Immature natural killer cell (primary cell): ENCODE data around the gene APBA2. TPM values are rescaled to one million over a fixed set of nuclear protein-coding genes. Genes with fewer than 3 reads are reported as not detected.

Experiments
- DNase-seq, 3 donors: peaks; one replicate each; pipeline ENCODE4 v3.0.0; 2022; ENCODE audit warnings: mixed read lengths in 1 of 3
- H3K27ac Mint-ChIP-seq, 6 donors: one replicate each; pipeline ENCODE4 v1.8.0; 2020; ENCODE audit warnings: mixed read lengths in 6 of 6, mild to moderate bottlenecking in 5 of 6, inconsistent platforms in 4 of 6, moderate library complexity in 3 of 6
- H3K27me3 Mint-ChIP-seq, 3 donors: one replicate each; pipeline ENCODE4 v1.8.0; 2020 to 2021; ENCODE audit warnings: low read depth in 3 of 3, mild to moderate bottlenecking in 3 of 3, mixed read lengths in 3 of 3, moderate library complexity in 3 of 3, inconsistent platforms in 1 of 3
- H3K36me3 Mint-ChIP-seq, 3 donors: one replicate each; pipeline ENCODE4 v1.8.0; 2020; ENCODE audit warnings: mixed read lengths in 3 of 3, inconsistent platforms in 2 of 3, mild to moderate bottlenecking in 2 of 3
- H3K4me1 Mint-ChIP-seq, 2 donors: one replicate each; pipeline ENCODE4 v1.8.0; 2020; ENCODE audit warnings: inconsistent platforms in 2 of 2, mild to moderate bottlenecking in 2 of 2, mixed read lengths in 2 of 2, moderate library complexity in 1 of 2
- H3K4me3 Mint-ChIP-seq, 5 donors: one replicate each; pipeline ENCODE4 v1.8.0; 2020; ENCODE audit warnings: mild to moderate bottlenecking in 5 of 5, mixed read lengths in 5 of 5, inconsistent platforms in 3 of 5, moderate library complexity in 3 of 5
- H3K9me3 Mint-ChIP-seq, 6 donors: one replicate each; pipeline ENCODE4 v1.8.0; 2020; ENCODE audit warnings: mild to moderate bottlenecking in 6 of 6, mixed read lengths in 6 of 6, inconsistent platforms in 4 of 6, moderate library complexity in 3 of 6
- polyA plus RNA-seq, 3 donors: library from polyadenylated mRNA; unstranded; fragments of 300-500 nt; fragmentation: Illumina TruSeq; gene quantifications; one replicate each; pipeline ENCODE4 v1.2.3, GENCODE V29; 2021

The APBA2 gene
- polyA plus RNA-seq, 3 donors from 2014 or later, result 24.4 to 68.7 (median 25.4) TPM

- Mint-ChIP-seq H3K27me3 (peaks cover 4 to 7% (median 4%) of the 10 kb centered on the region in 3 donors), H3K36me3 (peaks cover 0 to 8% (median 0%) of the 10 kb centered on the region in 3 donors), H3K27ac (peak overlapping the region in 4 of 6 donors; percentile 4 to 68 (median 14)), H3K4me1 (peaks cover 71 to 82% of the 10 kb centered on the region in 2 donors), H3K4me3 (peak overlapping the region in 1 of 5 donors; percentile 14), H3K9me3 (no peaks in the 10 kb centered on the region)
- DNase-seq, result no peak
Measured at GRCh38 chr15:29062179-29062591, 176.4 kb downstream of the APBA2 start.

- Mint-ChIP-seq H3K36me3 (peaks cover 0 to 7% (median 0%) of the 10 kb centered on the region in 3 donors), H3K4me1 (peaks cover 71 to 82% of the 10 kb centered on the region in 2 donors), H3K27me3 (peaks cover 4 to 8% (median 4%) of the 10 kb centered on the region in 3 donors), H3K9me3 (no peaks in the 10 kb centered on the region), H3K27ac (peak overlapping the region in 4 of 6 donors; percentile 4 to 68 (median 14)), H3K4me3 (peak overlapping the region in 1 of 5 donors; percentile 14)
- DNase-seq, result no peak
Measured at GRCh38 chr15:29062626-29063025, 176.9 kb downstream of the APBA2 start.

DNA sequence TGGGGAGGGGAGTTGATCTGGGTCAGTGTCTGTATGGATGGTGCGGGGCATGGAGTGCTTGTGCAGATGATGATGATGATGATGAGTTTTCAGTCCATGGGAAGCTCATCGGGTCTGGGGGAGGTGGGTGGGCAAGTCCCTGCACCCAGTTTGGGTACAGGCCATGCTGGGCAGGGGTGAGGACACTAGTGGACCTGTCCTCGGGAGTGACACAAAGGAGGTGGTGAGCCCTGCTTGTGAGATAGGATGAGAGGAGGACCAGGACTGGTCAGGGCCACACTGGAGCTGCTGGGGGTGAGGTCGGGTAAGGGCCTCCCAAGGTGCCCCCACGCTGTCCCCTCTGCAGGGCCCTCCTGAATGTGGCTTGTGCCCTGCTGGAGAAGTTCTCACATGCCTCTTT, 177.9 kb downstream of the APBA2 start:
- Mint-ChIP-seq H3K27ac (peak overlapping the region in 2 of 6 donors; percentile 64 to 81), H3K9me3 (no peaks in the 10 kb centered on the region), H3K36me3 (peaks cover 0 to 5% (median 0%) of the 10 kb centered on the region in 3 donors), H3K4me1 (peaks cover 65 to 77% of the 10 kb centered on the region in 2 donors), H3K4me3 (no peak overlapping the region), H3K27me3 (peaks cover 0 to 8% (median 4%) of the 10 kb centered on the region in 3 donors)
- no peak for DNase-seq

GRCh38 chr15:29064290-29064689, 178.5 kb downstream of the APBA2 start:
- peak overlapping the region; percentile 49 to 83 (median 77) for H3K27ac Mint-ChIP-seq
- no peaks in the 10 kb centered on the region for H3K9me3 Mint-ChIP-seq
- H3K36me3 Mint-ChIP-seq, result peaks cover 0 to 11% (median 0%) of the 10 kb centered on the region in 3 donors
- peaks cover 58 to 73% of the 10 kb centered on the region in 2 donors for H3K4me1 Mint-ChIP-seq
- peaks cover 0 to 8% (median 4%) of the 10 kb centered on the region in 3 donors for H3K27me3 Mint-ChIP-seq
- H3K4me3 Mint-ChIP-seq, result no peak overlapping the region
- no peak for DNase-seq

DNA sequence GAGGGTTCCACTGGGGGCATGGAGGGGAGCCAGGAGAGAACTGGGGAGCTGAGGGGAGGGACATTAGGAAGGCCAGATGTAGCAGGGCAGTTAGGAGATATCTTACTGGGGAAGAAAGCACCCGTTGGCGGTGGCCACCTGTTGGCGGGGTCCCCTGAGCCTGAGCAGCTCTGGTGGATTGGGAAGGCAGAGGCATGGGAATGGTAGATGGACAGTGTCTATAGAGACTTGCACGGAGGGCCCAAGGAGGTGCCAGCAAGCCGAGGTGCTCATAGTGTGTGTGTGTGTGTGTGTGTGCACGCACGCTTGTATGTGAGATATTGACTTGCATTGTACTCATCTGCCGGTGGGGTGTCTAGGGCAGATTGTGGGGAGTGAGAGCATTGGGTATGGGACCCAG, 179.0 kb downstream of the APBA2 start:
- peak overlapping the region; percentile 49 to 90 (median 79) for H3K27ac Mint-ChIP-seq
- no peaks in the 10 kb centered on the region for H3K9me3 Mint-ChIP-seq
- H3K4me3 Mint-ChIP-seq, result peak overlapping the region in 1 of 5 donors; percentile 65
- peaks cover 57 to 72% of the 10 kb centered on the region in 2 donors for H3K4me1 Mint-ChIP-seq
- H3K27me3 Mint-ChIP-seq, result peaks cover 0 to 8% (median 4%) of the 10 kb centered on the region in 3 donors
- H3K36me3 Mint-ChIP-seq, result peaks cover 0 to 14% (median 0%) of the 10 kb centered on the region in 3 donors
- no peak for DNase-seq

- Mint-ChIP-seq H3K27ac (peak overlapping the region; percentile 67 to 90 (median 80)), H3K4me1 (peaks cover 50 to 63% of the 10 kb centered on the region in 2 donors), H3K27me3 (peaks cover 0 to 6% (median 4%) of the 10 kb centered on the region in 3 donors), H3K9me3 (no peaks in the 10 kb centered on the region), H3K4me3 (peak overlapping the region in 3 of 5 donors; percentile 12 to 65 (median 33)), H3K36me3 (peaks cover 0 to 23% (median 0%) of the 10 kb centered on the region in 3 donors)
- no peak for DNase-seq
Measured at GRCh38 chr15:29065571-29065970, 179.8 kb downstream of the APBA2 start.

DNA sequence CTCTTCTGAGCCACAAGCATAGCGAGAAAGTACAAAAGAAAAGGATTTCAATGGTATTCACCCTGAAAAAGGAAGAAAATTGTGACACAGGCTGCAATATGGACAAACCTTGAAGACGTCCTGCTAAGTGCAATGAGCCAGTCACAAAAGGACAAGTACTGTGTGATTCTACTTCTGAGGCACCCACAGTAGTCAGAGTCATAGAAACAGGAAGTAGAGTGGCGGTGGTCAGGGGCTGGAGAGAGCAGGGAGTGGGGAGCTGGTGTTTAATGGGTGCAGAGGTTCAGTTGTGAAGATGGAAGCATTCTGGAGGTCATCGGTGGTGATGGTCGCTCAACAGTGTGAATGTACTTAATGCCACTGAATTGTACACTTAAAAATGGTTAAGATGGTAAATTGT, 180.5 kb downstream of the APBA2 start:
- Mint-ChIP-seq H3K27ac (peak overlapping the region; percentile 67 to 90 (median 80)), H3K4me3 (peak overlapping the region in 4 of 5 donors; percentile 1 to 54 (median 18)), H3K27me3 (peaks cover 0 to 6% (median 2%) of the 10 kb centered on the region in 3 donors), H3K9me3 (no peaks in the 10 kb centered on the region), H3K36me3 (peaks cover 0 to 23% (median 0%) of the 10 kb centered on the region in 3 donors), H3K4me1 (peaks cover 49 to 57% of the 10 kb centered on the region in 2 donors)
- peak in 2 of 3 donors; percentile 24 to 29 for DNase-seq

GRCh38 chr15:29066838-29067237, 181.1 kb downstream of the APBA2 start:
- H3K27ac Mint-ChIP-seq, result peak overlapping the region; percentile 67 to 90 (median 78)

GRCh38 chr15:29067949-29068348, 182.2 kb downstream of the APBA2 start:
- H3K36me3 Mint-ChIP-seq, result peaks cover 0 to 19% (median 0%) of the 10 kb centered on the region in 3 donors
- H3K4me1 Mint-ChIP-seq, result peaks cover 48 to 49% of the 10 kb centered on the region in 2 donors

More at GRCh38 chr15:29066838-29067237, 181.1 kb downstream of the APBA2 start:
- H3K27me3 Mint-ChIP-seq, result peaks cover 0 to 6% (median 2%) of the 10 kb centered on the region in 3 donors
- no peaks in the 10 kb centered on the region for H3K9me3 Mint-ChIP-seq
- peaks cover 49 to 53% of the 10 kb centered on the region in 2 donors for H3K4me1 Mint-ChIP-seq
- H3K4me3 Mint-ChIP-seq, result peak overlapping the region in 1 of 5 donors; percentile 2
- peaks cover 0 to 23% (median 0%) of the 10 kb centered on the region in 3 donors for H3K36me3 Mint-ChIP-seq
- DNase-seq, result no peak

DNA sequence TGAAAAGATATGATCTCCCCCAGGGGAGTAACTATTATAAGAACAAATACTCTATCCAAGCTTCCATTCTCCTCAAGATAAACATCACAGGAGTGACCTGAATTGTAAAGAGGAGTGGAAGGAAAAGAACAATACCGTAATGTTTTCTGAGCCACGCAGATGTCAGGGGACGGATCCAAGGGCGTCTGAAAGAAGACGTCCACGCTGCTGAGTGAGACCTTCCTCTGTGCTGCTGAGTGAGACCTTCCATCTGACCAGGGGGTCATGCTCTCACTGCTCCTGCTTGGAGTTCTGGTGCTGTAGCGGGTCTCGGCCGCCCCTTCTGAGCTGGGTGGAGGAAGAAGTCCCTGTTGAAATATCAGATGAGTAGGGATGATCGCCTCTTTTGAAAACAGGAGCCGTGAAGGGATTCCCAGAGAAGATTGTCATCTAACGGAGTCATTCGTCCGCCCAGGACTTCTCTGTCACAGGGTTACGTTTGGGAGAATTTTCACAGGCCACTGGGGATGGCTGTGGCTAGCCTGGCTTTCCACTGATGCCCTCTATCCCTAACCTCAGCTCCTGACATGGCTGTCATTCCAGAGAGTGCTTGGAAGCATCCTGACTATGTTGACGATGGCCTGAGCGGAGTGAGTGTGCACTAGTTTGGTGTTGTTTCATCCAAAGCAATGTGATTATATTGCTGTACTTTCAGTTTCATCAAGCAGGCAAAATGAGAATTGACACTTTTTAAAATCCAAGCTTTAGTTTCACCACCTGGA, 184.9 kb downstream of the APBA2 start:
- peaks cover 0 to 29% (median 3%) of the 10 kb centered on the region in 3 donors for H3K36me3 Mint-ChIP-seq
- no peak for DNase-seq
- no peaks in the 10 kb centered on the region for H3K9me3 Mint-ChIP-seq
- peak overlapping the region in 4 of 6 donors; percentile 14 to 51 (median 42) for H3K27ac Mint-ChIP-seq
- H3K4me1 Mint-ChIP-seq, result peaks cover 29 to 31% of the 10 kb centered on the region in 2 donors
- H3K4me3 Mint-ChIP-seq, result no peak overlapping the region
- peaks cover 0 to 4% (median 2%) of the 10 kb centered on the region in 3 donors for H3K27me3 Mint-ChIP-seq

More at GRCh38 chr15:29067949-29068348, 182.2 kb downstream of the APBA2 start:
- Mint-ChIP-seq H3K27ac (peak overlapping the region in 5 of 6 donors; percentile 55 to 90 (median 77)), H3K27me3 (peaks cover 0 to 8% (median 2%) of the 10 kb centered on the region in 3 donors), H3K9me3 (no peaks in the 10 kb centered on the region), H3K4me3 (no peak overlapping the region)
- no peak for DNase-seq

GRCh38 chr15:29071232-29071881, 185.6 kb downstream of the APBA2 start:
- DNase-seq, result no peak
- Mint-ChIP-seq H3K36me3 (peaks cover 0 to 31% (median 3%) of the 10 kb centered on the region in 3 donors), H3K4me3 (no peak overlapping the region), H3K9me3 (no peaks in the 10 kb centered on the region), H3K4me1 (peaks cover 22 to 24% of the 10 kb centered on the region in 2 donors), H3K27me3 (peaks cover 0 to 4% (median 2%) of the 10 kb centered on the region in 3 donors), H3K27ac (peak overlapping the region in 2 of 6 donors; percentile 14 to 37)

GRCh38 chr15:29071882-29072273, 186.1 kb downstream of the APBA2 start:
- Mint-ChIP-seq H3K27ac (peak overlapping the region in 1 of 6 donors; percentile 14), H3K4me3 (no peak overlapping the region), H3K4me1 (peaks cover 17 to 19% of the 10 kb centered on the region in 2 donors), H3K27me3 (peaks cover 0 to 3% (median 2%) of the 10 kb centered on the region in 3 donors), H3K9me3 (no peaks in the 10 kb centered on the region), H3K36me3 (peaks cover 0 to 31% (median 3%) of the 10 kb centered on the region in 3 donors)
- no peak for DNase-seq

- Mint-ChIP-seq H3K9me3 (no peaks in the 10 kb centered on the region), H3K27ac (peak overlapping the region in 2 of 6 donors; percentile 55 to 71), H3K27me3 (peaks cover 0 to 2% (median 2%) of the 10 kb centered on the region in 3 donors), H3K36me3 (peaks cover 3 to 31% (median 4%) of the 10 kb centered on the region in 3 donors), H3K4me1 (peaks cover 11 to 13% of the 10 kb centered on the region in 2 donors), H3K4me3 (no peak overlapping the region)
- no peak for DNase-seq
Measured at GRCh38 chr15:29072444-29072843, 186.7 kb downstream of the APBA2 start.
